Measurements from ENCODE around the gene RAD9B.

GRCh38 chr12:110546339-110546738 is 44.2 kb downstream of the RAD9B start:
- TF ChIP-seq, protein P1, sequence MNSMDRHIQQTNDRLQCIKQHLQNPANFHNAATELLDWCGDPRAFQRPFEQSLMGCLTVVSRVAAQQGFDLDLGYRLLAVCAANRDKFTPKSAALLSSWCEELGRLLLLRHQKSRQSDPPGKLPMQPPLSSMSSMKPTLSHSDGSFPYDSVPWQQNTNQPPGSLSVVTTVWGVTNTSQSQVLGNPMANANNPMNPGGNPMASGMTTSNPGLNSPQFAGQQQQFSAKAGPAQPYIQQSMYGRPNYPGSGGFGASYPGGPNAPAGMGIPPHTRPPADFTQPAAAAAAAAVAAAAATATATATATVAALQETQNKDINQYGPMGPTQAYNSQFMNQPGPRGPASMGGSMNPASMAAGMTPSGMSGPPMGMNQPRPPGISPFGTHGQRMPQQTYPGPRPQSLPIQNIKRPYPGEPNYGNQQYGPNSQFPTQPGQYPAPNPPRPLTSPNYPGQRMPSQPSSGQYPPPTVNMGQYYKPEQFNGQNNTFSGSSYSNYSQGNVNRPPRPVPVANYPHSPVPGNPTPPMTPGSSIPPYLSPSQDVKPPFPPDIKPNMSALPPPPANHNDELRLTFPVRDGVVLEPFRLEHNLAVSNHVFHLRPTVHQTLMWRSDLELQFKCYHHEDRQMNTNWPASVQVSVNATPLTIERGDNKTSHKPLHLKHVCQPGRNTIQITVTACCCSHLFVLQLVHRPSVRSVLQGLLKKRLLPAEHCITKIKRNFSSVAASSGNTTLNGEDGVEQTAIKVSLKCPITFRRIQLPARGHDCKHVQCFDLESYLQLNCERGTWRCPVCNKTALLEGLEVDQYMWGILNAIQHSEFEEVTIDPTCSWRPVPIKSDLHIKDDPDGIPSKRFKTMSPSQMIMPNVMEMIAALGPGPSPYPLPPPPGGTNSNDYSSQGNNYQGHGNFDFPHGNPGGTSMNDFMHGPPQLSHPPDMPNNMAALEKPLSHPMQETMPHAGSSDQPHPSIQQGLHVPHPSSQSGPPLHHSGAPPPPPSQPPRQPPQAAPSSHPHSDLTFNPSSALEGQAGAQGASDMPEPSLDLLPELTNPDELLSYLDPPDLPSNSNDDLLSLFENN (IDR thresholded peaks at IDR 0.05; ENCODE audit: low read depth in 2 of 2, low read length in 2 of 2): no peak
- TF ChIP-seq MXI1 (IDR thresholded peaks at IDR 0.05; ENCODE audit: low read depth, low read length): no peak
- no peak for TF ChIP-seq FOXA1 (IDR thresholded peaks at IDR 0.05; ENCODE audit: borderline replicate concordance)
- TF ChIP-seq POLR2AphosphoS5 (IDR thresholded peaks at IDR 0.05; ENCODE audit: control insufficient read depth, insufficient read depth, low read depth, low read length): no peak
- TF ChIP-seq, protein P2, sequence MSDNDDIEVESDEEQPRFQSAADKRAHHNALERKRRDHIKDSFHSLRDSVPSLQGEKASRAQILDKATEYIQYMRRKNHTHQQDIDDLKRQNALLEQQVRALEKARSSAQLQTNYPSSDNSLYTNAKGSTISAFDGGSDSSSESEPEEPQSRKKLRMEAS (CRISPR knock-in tag; IDR thresholded peaks at IDR 0.05): no peak
- no peak for TF ChIP-seq TFAP4 (CRISPR knock-in tag; IDR thresholded peaks at IDR 0.05; ENCODE audit: borderline replicate concordance)
- TF ChIP-seq HDAC6 (IDR thresholded peaks at IDR 0.05; ENCODE audit: low read depth, low read length): no peak
- TF ChIP-seq CTCF (IDR thresholded peaks at IDR 0.05 in 2 of 3, conservative IDR thresholded peaks at IDR 0.05 in 1 of 3; ENCODE audit: insufficient read depth in 2 of 3, low read depth in 1 of 3, low read length in 3 of 3): no peak
- no peak for TF ChIP-seq ZNF121 (CRISPR knock-in tag; conservative IDR thresholded peaks at IDR 0.05)
- no peak for TF ChIP-seq ZNF77 (CRISPR knock-in tag; IDR thresholded peaks at IDR 0.05)

Data from K562 (cell line).